ENCODE data around the gene NOXO1. TPM values are rescaled to one million over a fixed set of nuclear protein-coding genes. Genes with fewer than 3 reads are reported as not detected.

NOXO1 gene
- total RNA-seq, 1 donor from 2014 or later: 0.96 TPM

GRCh38 chr16:1938316-1938715 lies 43.0 kb downstream of the NOXO1 start:
- H3K36me3 ChIP-seq (ENCODE audit: control insufficient read depth, insufficient read depth, low read length): peaks cover 2% of the 10 kb centered on the region
- TF ChIP-seq CTCF (IDR thresholded peaks at IDR 0.05; ENCODE audit: insufficient read depth, low read length, poor library complexity, severe bottlenecking): no peak
- no peaks in the 10 kb centered on the region for H3K27me3 ChIP-seq (ENCODE audit: control insufficient read depth, insufficient read depth, low read length)
- H3K4me3 ChIP-seq (ENCODE audit: low read depth, low read length): no peak overlapping the region
- no peak for DNase-seq (ENCODE audit: low read depth)

DNA sequence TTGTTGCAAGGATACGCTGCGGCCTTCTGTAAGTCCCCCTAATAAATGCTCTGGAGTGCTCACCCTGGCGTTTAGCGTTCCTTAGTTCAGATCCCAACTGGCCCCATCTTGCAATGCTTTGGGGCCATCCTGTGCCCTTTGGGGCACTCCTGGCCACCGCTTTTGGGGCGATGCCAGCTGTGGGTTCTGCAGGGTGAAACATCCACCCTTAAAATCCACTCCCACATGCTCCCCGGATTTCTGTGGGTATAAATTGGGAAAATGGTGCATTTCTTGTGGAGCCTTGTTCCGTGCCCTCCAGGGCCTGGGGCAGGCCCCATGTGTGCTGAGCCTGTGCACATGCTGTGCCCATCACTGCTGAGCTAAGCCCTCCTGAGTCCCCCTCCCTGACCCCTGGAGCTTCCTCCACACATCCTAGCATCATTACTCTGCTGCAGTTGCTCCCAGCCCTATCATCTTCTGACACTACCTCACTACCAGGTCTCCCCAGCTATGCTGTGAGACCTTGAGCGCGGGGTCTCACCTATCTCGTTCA lies 44.3 kb downstream of the NOXO1 start:
- H3K27me3 ChIP-seq (ENCODE audit: control insufficient read depth, insufficient read depth, low read length): no peaks in the 10 kb centered on the region
- DNase-seq (ENCODE audit: low read depth): no peak
- no peak for TF ChIP-seq CTCF (IDR thresholded peaks at IDR 0.05; ENCODE audit: insufficient read depth, low read length, poor library complexity, severe bottlenecking)
- peaks cover 2% of the 10 kb centered on the region for H3K36me3 ChIP-seq (ENCODE audit: control insufficient read depth, insufficient read depth, low read length)
- H3K4me3 ChIP-seq (ENCODE audit: low read depth, low read length): no peak overlapping the region

DNA sequence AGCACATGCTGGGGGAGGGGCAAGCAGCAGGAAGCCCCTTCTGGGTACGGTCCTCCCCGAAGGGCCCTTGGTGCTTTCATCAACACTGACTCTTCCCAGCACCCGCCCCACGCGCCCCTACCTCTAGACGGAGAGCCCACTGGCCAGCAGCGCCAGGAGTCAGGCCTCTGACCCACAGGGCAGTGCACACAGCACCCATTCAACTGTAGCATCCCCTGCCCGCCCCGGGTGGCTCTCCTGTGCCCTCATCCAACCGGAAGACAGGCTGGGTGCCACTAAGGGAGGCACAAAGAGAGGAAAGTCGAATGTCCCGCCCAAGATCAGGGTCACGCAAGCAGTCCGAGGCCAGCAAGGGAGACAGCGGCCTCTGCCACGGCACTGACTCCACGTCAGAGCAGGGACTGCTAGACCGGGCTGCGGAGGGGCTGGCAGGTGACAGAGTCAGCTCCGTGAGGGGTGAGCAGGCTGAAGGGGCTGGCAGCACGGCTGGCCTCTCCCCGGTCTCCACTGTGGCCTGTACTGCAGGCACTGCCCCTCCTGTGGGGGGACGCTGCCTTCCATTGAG lies 48.1 kb downstream of the NOXO1 start:
- TF ChIP-seq CTCF (IDR thresholded peaks at IDR 0.05; ENCODE audit: insufficient read depth, low read length, poor library complexity, severe bottlenecking): no peak
- no peak for DNase-seq (ENCODE audit: low read depth)

GRCh38 chr16:1932050-1933028 lies 48.9 kb downstream of the NOXO1 start:
- no peaks in the 10 kb centered on the region for H3K36me3 ChIP-seq (ENCODE audit: control insufficient read depth, insufficient read depth, low read length)
- H3K27me3 ChIP-seq (ENCODE audit: control insufficient read depth, insufficient read depth, low read length): peaks cover 2% of the 10 kb centered on the region
- TF ChIP-seq CTCF (IDR thresholded peaks at IDR 0.05; ENCODE audit: insufficient read depth, low read length, poor library complexity, severe bottlenecking): peak; percentile 39
- H3K4me3 ChIP-seq (ENCODE audit: low read depth, low read length): no peak overlapping the region
- no peak for DNase-seq (ENCODE audit: low read depth)

More for the DNA sequence above, 48.1 kb downstream of the NOXO1 start:
- peaks cover 2% of the 10 kb centered on the region for H3K27me3 ChIP-seq (ENCODE audit: control insufficient read depth, insufficient read depth, low read length)
- H3K36me3 ChIP-seq (ENCODE audit: control insufficient read depth, insufficient read depth, low read length): no peaks in the 10 kb centered on the region
- H3K4me3 ChIP-seq (ENCODE audit: low read depth, low read length): no peak overlapping the region

GRCh38 chr16:1930338-1930720 lies 50.9 kb downstream of the NOXO1 start:
- DNase-seq (ENCODE audit: low read depth): no peak
- Histone ChIP-seq H3K4me3 (ENCODE audit: low read depth, low read length) (no peak overlapping the region), H3K27me3 (ENCODE audit: control insufficient read depth, insufficient read depth, low read length) (peaks cover 2% of the 10 kb centered on the region), H3K36me3 (ENCODE audit: control insufficient read depth, insufficient read depth, low read length) (no peaks in the 10 kb centered on the region)
- no peak for TF ChIP-seq CTCF (IDR thresholded peaks at IDR 0.05; ENCODE audit: insufficient read depth, low read length, poor library complexity, severe bottlenecking)

Data from kidney epithelial cell (primary cell).